ENCODE data around the gene PRKCA. TPM values are rescaled to one million over a fixed set of nuclear protein-coding genes. Genes with fewer than 3 reads are reported as not detected.

The PRKCA gene
- total and polyA plus RNA-seq, 2 experiments from 2014 or later = 6.4 to 35.4 TPM

DNA sequence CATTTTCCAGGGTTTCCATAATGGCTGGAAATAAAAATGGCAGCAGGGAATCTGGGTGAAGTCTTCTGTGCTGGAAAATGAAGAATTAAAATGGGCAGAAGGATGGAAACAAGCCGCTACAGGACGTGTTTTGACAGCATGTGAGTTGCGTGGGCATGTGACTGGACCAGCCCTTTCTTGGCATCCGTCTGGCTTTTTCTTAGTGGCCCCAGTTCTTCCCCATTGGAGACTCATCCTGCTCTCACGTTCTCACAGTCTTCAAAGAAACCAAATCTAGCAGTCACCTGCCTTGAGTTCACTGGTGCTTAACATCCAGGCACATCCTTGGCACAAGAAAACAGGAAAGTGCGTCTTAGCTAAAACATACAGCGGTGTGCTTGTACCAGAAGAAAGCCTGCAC lies 352.4 kb downstream of the PRKCA start (continued):
- TF ChIP-seq, protein P1, sequence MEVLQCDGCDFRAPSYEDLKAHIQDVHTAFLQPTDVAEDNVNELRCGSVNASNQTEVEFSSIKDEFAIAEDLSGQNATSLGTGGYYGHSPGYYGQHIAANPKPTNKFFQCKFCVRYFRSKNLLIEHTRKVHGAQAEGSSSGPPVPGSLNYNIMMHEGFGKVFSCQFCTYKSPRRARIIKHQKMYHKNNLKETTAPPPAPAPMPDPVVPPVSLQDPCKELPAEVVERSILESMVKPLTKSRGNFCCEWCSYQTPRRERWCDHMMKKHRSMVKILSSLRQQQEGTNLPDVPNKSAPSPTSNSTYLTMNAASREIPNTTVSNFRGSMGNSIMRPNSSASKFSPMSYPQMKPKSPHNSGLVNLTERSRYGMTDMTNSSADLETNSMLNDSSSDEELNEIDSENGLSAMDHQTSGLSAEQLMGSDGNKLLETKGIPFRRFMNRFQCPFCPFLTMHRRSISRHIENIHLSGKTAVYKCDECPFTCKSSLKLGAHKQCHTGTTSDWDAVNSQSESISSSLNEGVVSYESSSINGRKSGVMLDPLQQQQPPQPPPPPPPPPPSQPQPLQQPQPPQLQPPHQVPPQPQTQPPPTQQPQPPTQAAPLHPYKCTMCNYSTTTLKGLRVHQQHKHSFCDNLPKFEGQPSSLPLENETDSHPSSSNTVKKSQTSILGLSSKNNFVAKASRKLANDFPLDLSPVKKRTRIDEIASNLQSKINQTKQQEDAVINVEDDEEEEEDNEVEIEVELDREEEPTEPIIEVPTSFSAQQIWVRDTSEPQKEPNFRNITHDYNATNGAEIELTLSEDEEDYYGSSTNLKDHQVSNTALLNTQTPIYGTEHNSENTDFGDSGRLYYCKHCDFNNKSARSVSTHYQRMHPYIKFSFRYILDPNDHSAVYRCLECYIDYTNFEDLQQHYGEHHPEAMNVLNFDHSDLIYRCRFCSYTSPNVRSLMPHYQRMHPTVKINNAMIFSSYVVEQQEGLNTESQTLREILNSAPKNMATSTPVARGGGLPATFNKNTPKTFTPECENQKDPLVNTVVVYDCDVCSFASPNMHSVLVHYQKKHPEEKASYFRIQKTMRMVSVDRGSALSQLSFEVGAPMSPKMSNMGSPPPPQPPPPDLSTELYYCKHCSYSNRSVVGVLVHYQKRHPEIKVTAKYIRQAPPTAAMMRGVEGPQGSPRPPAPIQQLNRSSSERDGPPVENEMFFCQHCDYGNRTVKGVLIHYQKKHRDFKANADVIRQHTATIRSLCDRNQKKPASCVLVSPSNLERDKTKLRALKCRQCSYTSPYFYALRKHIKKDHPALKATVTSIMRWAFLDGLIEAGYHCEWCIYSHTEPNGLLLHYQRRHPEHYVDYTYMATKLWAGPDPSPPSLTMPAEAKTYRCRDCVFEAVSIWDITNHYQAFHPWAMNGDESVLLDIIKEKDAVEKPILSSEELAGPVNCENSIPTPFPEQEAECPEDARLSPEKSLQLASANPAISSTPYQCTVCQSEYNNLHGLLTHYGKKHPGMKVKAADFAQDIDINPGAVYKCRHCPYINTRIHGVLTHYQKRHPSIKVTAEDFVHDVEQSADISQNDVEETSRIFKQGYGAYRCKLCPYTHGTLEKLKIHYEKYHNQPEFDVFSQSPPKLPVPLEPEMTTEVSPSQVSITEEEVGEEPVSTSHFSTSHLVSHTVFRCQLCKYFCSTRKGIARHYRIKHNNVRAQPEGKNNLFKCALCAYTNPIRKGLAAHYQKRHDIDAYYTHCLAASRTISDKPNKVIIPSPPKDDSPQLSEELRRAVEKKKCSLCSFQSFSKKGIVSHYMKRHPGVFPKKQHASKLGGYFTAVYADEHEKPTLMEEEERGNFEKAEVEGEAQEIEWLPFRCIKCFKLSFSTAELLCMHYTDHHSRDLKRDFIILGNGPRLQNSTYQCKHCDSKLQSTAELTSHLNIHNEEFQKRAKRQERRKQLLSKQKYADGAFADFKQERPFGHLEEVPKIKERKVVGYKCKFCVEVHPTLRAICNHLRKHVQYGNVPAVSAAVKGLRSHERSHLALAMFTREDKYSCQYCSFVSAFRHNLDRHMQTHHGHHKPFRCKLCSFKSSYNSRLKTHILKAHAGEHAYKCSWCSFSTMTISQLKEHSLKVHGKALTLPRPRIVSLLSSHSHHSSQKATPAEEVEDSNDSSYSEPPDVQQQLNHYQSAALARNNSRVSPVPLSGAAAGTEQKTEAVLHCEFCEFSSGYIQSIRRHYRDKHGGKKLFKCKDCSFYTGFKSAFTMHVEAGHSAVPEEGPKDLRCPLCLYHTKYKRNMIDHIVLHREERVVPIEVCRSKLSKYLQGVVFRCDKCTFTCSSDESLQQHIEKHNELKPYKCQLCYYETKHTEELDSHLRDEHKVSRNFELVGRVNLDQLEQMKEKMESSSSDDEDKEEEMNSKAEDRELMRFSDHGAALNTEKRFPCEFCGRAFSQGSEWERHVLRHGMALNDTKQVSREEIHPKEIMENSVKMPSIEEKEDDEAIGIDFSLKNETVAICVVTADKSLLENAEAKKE (CRISPR knock-in tag; IDR thresholded peaks at IDR 0.05) = no peak
- TF ChIP-seq, protein P2, sequence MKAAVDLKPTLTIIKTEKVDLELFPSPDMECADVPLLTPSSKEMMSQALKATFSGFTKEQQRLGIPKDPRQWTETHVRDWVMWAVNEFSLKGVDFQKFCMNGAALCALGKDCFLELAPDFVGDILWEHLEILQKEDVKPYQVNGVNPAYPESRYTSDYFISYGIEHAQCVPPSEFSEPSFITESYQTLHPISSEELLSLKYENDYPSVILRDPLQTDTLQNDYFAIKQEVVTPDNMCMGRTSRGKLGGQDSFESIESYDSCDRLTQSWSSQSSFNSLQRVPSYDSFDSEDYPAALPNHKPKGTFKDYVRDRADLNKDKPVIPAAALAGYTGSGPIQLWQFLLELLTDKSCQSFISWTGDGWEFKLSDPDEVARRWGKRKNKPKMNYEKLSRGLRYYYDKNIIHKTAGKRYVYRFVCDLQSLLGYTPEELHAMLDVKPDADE (IDR thresholded peaks at IDR 0.05) = no peak
- no peak for TF ChIP-seq POLR2AphosphoS5 (IDR thresholded peaks at IDR 0.05; ENCODE audit: low read depth)
- TF ChIP-seq CREB1 (CRISPR knock-in tag; IDR thresholded peaks at IDR 0.05; ENCODE audit: low read depth) = no peak

DNA sequence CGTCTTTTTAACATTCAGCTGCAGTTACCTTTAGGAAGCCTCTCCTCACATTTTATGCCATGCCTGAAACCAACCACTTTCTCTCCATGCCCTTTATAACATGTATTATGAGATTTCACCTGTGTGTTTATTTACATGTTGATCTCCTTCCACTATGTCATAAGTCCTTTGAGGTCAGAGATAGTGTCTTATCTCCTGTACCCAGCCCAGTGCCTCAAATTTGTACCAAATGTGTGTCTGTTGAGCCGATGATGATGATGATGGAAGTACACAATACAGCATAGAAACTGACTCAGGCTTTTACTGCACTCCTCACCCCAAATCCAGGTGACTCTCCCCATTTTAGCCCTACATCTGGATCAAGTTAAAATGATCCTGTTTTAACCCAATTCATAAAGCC lies 353.0 kb downstream of the PRKCA start:
- H3K27me3 ChIP-seq (ENCODE audit: insufficient read depth) = no peaks in the 10 kb centered on the region
- DNase-seq (ENCODE audit: low spot score) (no peak), ATAC-seq (no peak)
- H3K36me3 Mint-ChIP-seq (ENCODE audit: low read depth) = peaks cover 6% of the 10 kb centered on the region; the same call in 2 of the 3 replicates
- H3K4me1 Mint-ChIP-seq = peaks cover 9% of the 10 kb centered on the region; the same call in 2 of the 3 replicates
- H3K79me2 ChIP-seq (replicated peaks; ENCODE audit: insufficient read depth) = no peaks in the 10 kb centered on the region
- H3K27ac ChIP-seq (ENCODE audit: low read depth) = no peak overlapping the region
- H3K4me3 Mint-ChIP-seq = no peak overlapping the region
- H3K27ac Mint-ChIP-seq = no peak overlapping the region
- H2AFZ ChIP-seq = no peak overlapping the region
- H3K36me3 ChIP-seq (ENCODE audit: insufficient read depth) = no peaks in the 10 kb centered on the region
- peaks cover 2% of the 10 kb centered on the region; the same call in 1 of the 3 replicates for H3K9me3 Mint-ChIP-seq
- H3K4me2 ChIP-seq = no peak overlapping the region
- no peaks in the 10 kb centered on the region for H4K20me1 ChIP-seq (replicated peaks; ENCODE audit: insufficient read depth)
- no peaks in the 10 kb centered on the region for H3K9me2 ChIP-seq (ENCODE audit: insufficient read depth)
- H3K4me1 ChIP-seq (ENCODE audit: insufficient read depth) = no peaks in the 10 kb centered on the region
- no peaks in the 10 kb centered on the region for H3F3A ChIP-seq (replicated peaks; ENCODE audit: low read depth)
- H3K27me3 Mint-ChIP-seq (ENCODE audit: insufficient read depth, low read depth, poor library complexity) = no peaks in the 10 kb centered on the region
- no peak overlapping the region for H3K4me3 ChIP-seq
- TF ChIP-seq, protein P1 (CRISPR knock-in tag; IDR thresholded peaks at IDR 0.05) = no peak
- TF ChIP-seq POLR2AphosphoS5 (IDR thresholded peaks at IDR 0.05; ENCODE audit: low read depth) (no peak), ZNF114 (CRISPR knock-in tag; IDR thresholded peaks at IDR 0.05) (no peak), CREB1 (CRISPR knock-in tag; IDR thresholded peaks at IDR 0.05; ENCODE audit: low read depth) (no peak)
